HTERT RPE-1 (cell line): Measurements from ENCODE around the gene ILK.

Source experiments
- in situ Hi-C: fragments of 300-500 bp; cut with MboI; formaldehyde crosslinking; loops from 4 replicates; pipeline ENCODE4 v1.14.3; 2020; ENCODE audit warnings: low sequenced_read_pairs

The ILK gene

GRCh38 chr11:6619004-6619745 is 15.6 kb downstream of the ILK start, which contains the start of gene TPP1:
TSS of gene TPP1 (minus strand) at chr11:6619422. CDS start at chr11:6619400, 22 bp downstream.
- in situ Hi-C loops = no loop called here

DNA sequence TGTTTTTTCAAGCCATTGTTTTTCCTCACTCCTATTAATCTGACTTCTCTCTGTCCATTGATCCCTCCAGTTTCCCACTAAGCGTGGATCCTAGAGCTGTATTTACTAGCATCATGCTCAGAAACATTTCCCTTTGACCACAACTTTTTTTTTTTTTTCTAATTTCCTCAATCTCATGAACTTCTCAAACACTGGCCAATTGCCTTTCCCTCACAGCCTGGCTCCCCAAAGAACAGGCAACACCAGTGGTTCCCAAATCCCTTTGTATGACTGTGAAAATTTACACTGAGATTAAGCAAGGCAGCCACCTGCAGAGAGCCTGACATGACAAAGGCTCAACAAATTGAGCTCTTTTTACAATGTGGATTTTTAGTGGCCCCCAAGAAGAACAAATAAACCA is 17.1 kb downstream of the ILK start:
- in situ Hi-C loops = no loop called here

DNA sequence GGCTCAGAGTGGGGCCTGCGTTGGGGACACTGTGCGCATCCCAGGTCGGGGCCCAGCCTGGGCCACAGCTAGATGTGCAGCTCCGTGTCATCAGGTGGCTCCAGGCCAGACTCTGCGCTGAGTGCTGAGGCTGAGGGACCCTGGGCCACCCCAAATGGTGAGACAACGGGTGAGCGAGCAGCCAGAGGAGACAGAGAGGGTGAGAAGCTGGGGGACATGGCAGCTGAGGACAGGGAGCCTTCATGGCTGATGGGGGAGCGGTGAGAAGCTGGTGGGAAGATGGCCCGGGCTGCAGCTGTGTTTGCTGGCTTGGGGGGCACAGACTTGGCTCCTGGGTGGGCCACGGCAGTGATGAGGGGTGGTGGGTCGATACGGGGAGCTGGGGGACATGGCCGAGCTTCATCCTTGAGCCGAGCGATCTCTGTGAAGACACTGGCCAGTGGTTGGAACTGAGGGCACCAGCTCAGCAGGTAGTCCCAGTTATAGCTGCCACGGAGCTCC is 18.2 kb downstream of the ILK start:
- in situ Hi-C loops = no loop called here

DNA sequence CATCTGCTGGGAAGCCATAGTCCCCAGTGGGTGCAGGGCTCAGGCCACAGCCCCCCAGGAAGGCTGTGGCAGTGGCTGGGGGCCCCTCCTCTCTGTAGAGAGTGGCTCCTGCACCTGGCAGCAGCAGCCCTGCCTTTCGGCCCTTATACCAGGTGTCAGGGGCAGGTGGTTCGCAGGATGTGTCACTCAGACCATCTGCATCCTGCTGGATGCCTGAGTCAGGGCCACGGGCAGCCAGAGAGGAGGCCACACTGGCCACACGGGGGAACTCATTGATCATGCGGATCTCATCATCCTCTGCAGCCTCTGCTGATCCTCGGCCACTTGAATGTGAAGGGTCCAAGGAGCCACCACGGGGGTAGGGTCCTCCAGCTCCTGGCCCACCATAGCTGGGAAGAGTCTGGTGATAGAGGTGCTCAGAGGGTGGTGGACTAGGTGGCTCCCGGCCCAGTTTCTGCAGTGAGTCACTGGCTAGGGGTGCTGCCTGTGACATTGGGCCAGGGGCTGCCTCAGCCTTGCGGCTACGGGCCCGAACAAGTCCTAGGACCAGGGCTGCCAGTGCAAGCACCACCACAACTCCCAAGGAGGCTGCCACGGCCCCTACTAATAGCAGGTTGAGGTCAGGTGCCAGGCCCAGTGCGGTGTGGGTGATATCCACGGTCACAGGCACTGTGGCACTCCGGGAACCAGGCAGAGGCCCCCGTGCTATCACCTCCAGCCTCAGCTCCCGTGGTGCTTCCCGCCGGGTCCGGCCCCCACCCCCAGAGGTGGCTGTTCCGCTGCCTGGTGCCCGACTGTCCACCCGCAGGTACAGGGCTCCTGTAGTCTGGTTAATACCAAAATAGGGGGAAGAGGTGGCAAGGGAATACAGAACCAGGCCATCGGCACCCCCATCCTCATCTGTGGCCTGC is 18.9 kb downstream of the ILK start:
- in situ Hi-C loops = no loop called here

DNA sequence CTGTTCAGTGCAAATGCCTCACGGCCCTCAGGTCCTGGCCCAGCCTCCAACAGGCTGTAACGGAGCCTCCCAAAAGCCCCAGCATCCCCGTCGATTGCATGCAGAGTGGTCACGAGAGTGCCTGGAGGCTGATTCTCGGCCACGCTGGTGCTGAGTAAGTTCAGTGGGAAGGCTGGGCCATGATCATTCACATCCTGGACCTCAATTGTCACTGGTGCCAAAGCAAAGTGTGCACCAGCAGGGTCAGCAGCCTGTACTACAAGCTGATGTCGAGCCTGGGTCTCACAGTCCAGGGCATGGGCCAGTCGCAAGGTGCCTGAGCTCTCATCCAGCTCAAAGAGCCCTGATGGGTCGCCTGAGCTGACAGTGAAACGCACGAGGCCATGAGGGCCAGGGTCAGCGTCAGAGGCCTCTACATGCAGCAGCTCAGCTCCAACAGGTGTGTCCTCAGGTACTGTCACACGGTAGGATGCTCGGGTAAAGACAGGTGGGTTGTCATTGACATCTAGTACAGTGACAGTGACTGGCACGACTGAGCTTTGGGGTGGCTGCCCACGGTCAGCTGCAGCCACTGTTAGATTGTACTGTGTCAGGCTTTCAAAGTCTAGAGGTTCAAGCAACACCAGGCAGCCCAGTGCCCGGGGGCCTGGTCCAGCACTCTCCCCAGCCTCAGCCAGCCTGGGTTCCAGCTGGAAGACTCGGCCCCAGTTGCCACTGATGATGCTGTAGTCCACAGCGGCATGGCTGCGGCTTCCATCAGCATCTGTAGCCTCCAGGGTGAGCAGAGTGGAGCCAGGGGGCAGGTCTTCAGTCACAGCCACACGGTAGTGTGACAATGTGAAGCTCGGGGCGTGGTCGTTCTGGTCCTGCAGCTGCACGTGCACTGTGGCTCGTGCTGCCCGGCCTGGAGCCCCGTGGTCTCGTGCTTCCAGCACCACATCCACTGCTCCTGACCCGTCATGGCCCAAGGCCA is 20.1 kb downstream of the ILK start:
- in situ Hi-C loops = no loop called here

DNA sequence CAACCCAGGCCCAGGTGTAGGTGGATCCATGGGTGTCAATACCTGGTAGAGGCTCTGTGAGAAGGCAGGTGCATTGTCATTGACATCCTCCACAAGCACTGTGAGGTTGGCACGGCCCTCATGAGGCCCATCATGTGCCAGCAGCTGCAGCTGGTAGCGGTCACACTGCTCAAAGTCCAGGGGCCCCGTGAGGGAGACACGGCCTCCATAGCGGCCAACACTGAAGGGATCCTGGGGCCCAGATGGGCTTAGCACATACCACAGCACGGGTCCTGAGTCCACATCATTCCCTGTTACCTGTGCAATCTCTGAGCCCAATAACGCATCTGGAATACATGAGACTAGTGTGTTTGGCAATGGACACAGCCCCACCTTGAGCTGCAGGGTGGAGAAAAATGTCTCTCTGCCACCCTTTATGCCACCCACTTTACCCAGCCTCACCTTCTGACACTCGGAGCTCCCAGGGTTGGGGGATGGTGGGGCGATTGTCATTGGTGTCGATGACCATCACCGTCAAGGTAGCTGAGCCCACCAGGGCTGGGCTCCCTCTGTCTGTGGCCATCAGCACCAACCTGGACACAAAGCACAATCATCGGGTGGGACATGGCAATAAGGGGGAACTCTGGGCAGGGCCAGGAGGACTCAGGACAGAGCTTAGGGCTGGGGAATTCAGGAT is 21.7 kb downstream of the ILK start:
- in situ Hi-C loops = no loop called here

GRCh38 chr11:6625832-6626420 is 22.4 kb downstream of the ILK start:
- in situ Hi-C loops = no loop called here

GRCh38 chr11:6626971-6627761 is 23.6 kb downstream of the ILK start:
- in situ Hi-C loops = no loop called here

DNA sequence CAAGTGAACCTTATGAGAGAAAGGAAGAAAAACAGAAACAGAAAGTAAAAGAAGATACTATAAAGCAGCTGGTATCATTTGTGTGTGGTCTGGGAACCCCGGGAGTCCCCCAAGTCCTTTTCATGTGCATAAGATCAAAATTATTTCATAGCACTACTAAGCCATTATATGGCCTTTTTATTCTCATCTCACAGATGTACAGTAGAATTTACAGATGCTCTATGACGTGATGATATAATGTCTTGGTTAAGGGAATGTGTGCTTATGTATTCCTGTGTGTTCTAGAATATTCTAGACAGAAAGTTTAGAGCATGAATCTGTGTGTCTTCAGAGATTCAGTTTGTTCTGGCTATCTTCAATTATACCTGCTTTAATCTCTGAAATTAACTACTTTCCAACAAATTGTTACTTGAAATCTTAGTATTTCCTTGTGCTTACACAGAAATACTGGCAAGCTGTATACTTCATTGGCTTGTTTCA is 24.2 kb downstream of the ILK start:
- in situ Hi-C loops = no loop called here

DNA sequence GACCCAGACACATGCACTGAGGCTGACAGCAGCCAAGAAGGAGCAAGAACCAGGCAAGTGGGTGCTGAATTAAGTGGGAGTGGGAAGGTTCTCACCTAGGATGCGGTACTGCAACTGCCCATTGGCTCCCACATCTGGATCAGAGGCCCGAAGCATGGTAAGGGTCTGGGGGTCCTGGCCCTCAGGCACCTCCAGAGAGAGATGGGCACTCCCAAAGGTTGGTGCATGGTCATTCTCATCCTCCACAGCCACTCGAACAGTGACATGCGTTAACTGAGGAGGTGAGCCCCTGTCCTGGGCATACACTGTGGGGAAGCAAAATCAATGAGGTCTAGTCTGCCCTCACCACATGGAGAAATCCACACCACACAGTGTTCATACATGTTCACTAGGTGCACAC is 25.0 kb downstream of the ILK start:
- in situ Hi-C loops = no loop called here

DNA sequence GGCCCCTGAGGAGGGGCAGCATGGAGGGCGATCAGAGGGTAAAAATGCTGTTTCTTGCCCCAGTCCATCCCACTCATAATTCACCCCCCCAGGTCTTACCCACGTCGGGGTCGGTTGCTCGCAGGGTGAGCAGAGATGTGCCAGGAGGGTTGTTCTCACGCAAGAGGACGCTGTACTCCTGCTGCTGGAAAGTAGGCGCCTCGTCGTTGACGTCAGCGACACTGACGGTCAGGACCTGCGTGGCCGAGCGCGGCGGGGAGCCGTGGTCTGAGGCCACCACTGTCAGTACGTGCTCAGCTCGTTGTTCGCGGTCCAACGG is 26.0 kb downstream of the ILK start:
- in situ Hi-C loops = no loop called here

GRCh38 chr11:6629892-6630631 is 26.5 kb downstream of the ILK start:
- in situ Hi-C loops = no loop called here

DNA sequence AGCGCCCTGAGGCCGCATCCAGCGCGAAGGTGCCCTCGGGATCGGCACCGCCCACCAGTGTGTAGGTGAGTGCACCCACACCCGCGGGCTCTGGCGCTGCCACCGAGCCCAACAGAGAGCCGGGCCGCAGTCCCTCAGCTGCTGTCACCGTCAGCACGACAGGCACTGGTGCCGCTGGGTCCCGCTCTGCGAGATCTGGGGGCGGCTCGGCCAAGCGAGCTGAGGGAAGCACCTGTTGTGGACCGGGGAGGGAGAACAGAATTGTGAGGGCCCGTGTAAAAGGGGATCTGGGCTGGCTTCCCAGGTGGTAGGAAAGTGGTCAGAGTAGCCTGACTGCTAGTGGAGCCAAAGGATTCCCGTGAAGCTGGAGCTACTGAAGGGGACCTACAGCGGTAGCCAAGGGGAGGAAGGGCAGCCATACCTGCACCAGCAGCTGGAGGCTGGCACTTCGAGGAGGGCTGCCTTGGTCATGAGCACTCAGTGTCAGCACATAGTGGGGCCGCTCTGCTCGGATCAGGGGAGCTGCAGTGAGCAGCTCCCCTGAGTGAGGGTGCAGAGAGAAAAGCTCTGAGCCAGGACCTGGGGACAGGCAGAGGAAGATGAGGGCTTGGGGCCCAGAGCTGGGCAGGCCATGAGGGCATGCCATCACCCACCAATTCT is 27.2 kb downstream of the ILK start:
- in situ Hi-C loops = no loop called here

GRCh38 chr11:6631361-6631890 is 27.9 kb downstream of the ILK start:
- in situ Hi-C loops = no loop called here

GRCh38 chr11:6632116-6633073 is 28.8 kb downstream of the ILK start:
- in situ Hi-C loops = no loop called here
